GM18519 (cell line): ENCODE data around the gene CACNA2D4.

ENCODE experiments used
- ATAC-seq: cut with Tn5 transposase; IDR thresholded peaks from one replicate; pipeline ENCODE4 v1.9.1; 2021; ENCODE audit warnings: mild to moderate bottlenecking, moderate library complexity; ENCODE audit not compliant: unreplicated experiment, low FRiP score

Gene CACNA2D4

DNA sequence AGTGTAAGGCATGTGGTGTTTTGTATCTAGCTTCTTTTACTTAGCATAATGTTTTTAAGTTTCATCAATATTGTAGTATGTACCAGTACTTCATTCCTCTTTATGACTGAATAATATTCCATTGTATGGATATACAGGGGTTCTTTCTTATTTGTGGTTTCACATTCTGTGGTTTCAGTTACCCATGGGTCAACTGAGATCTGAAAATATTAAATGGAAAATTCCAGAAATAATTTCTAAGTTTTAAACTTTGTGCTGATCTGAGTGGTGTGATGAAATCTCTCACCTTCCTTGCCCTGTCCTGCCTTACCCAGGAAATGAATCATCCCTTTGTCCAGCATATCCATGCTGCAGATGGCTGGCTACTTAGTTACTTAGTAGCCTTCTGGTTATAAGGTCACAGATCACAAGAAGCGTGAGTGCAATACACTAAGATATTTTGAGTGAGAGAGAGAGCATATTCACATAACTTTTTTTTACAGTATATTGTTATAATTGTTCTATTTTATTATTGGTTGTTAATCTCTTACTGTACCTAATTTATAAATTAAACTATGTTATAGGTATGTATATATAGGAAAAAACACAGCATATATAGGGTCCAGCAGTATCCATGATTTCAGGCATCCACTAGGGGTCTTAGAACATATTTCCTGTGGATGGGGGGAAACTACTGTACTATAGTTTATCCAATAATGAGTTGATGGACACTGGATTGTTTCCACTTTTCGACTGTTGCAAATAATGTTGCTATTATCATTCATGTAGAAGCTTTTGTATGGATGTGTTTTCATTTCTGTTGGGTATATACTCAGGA is 157.7 kb downstream of the CACNA2D4 start:
- ATAC-seq = no peak

DNA sequence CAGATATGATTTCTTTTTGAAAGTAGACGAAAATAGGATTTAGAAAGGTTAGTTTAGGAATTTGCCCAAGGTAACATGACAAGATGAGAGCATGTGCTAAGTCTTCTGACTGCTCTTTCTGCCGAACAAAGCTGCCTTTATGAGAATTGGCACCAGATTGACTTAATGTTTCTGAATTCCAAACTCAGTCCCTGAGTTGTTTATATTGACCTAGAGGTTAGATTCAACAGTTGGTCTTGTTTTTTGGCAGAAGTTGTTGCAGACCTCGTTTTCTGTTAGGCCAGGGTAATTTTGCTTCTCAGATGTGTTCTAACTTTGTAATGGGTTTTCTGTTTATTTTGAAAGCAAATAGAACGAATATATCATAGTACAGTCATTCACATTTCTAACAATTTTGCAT is 159.6 kb downstream of the CACNA2D4 start:
- no peak for ATAC-seq

DNA sequence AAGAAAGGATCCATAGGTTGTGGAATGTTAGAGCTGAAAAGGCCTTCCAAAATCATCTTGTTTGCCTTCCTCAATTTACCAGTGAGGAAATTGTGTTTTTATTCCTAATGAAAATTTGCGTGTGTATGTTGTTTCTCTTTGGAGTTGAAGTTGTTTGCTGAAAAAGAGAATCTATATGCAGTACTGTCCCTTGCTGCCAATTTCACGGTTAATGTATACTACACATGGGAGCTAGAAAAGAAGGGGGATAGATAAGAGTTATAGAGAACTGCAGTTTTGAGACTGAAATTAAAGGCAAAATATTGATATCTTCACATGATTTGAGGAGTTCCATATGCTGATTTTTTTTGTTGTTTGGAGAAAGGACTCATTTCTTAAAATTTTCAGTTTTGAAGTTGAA is 160.1 kb downstream of the CACNA2D4 start:
- no peak for ATAC-seq

DNA sequence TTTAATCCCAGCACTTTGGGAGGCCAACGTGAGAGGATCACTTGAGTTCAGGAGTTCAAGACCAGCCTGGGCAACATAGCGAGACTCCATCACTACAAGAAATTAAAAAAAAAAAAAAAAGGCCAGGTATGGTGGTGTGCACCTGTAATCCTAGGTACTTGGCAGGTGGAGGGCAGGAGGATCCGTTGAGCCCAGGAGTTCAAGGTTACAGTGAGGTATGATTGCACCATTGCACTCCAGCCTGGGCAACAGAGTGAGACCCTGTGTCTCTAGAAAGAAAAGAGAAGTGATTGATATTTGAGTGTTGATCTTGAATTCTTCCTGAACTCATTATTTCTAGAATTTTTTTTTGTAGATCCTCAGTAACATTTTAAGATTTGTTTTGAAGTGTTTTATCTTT is 168.2 kb downstream of the CACNA2D4 start:
- no peak for ATAC-seq

DNA sequence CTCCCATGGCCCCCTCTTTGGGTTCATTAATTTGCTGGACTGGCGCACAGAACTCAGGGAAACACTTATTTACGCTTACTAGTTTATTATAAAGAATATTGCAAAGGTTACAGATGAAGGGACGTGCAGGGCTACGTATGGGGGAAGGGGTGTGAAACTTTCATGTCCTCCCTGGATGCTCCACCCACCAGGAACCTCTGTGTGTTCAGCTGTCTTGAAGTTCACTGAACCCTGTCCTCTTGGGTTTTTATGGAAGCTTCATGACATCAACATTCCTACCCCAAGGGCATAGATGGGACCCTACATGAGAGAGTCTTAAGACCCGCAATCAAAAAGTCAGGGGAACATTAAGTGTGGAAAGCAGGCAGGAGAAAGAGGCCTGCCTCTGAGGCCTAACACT is 169.4 kb downstream of the CACNA2D4 start:
- no peak for ATAC-seq

DNA sequence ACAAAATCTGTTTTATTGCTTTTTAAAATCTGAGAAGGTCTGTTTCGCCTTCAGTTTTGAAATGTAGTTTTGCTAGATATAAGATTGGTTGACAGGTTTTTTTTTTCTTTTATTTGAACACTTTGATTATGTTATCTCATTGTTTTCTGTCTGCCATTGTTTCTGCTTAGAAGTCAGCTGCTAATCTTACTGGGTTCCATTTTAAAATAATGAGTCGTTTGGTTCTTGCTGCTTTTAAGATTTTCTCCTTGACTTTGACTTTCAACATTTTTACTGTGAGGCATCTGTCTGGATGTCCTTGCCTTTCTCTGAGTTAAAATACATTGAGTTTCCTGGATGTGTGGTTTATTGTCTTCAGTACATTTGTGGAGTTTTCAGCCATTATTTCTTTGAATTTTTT is 170.8 kb downstream of the CACNA2D4 start:
- no peak for ATAC-seq

DNA sequence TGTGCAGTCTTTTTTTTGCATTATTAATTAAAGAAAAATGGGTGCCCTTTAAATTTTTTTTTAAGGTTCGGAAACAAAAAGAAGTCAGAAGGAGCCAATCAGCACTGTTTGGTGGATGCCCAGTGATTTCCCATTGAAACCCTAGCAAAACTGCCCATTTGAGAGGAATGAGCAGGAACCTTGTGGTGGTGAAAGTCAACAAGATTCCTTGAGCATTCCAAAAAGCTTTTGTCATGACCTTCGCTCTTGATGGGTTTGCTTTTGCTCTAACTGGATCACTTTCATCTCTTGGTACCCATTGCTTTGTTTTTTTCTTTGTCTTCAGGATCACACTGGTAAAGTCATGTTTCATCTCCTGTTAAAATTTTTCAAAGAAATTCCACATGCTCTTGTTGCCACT is 173.5 kb downstream of the CACNA2D4 start:
- no peak for ATAC-seq
